H1 (cell line): Measurements from ENCODE around the gene FOXRED1. TPM values are rescaled to one million over a fixed set of nuclear protein-coding genes. Genes with fewer than 3 reads are reported as not detected.

Experiments
- CTCF ChIA-PET: fragments of 300-600 bp; sonication (Branson Sonifier 250); formaldehyde crosslinking; loops from one replicate; lab custom pipeline; 2021; ENCODE audit not compliant: partially characterized antibody; lab: Charles Lee
- POLR2A ChIA-PET: fragments of 300-600 bp; sonication (Branson Sonifier 250); formaldehyde crosslinking; loops from one replicate; lab custom pipeline; 2021; ENCODE audit warnings: inconsistent platforms; ENCODE audit not compliant: partially characterized antibody; lab: Charles Lee
- DNase-seq, 2 experiments: peaks; one replicate each; pipeline versions ENCODE4 v3.0.0 to v3.0.0-alpha.2; 2010 to 2022; ENCODE audit warnings: low spot score in 2 of 2, low read depth in 1 of 2, mixed read lengths in 1 of 2
- FAIRE-seq: peaks from 2 replicates; lab custom pipeline; 2011; peaks lifted over from hg19 to GRCh38; lab: Jason Lieb, UNC
- H2AFZ ChIP-seq: 2 replicates; pipeline ENCODE4 v1.8.1; 2012; ENCODE audit warnings: low read length, inconsistent platforms
- H2AK5ac ChIP-seq: 2 replicates; pipeline ENCODE4 v1.6.1; 2013; ENCODE audit warnings: low read depth, low read length
- H2BK120ac ChIP-seq: replicated peaks from 2 replicates; pipeline ENCODE3; 2013; ENCODE audit warnings: low read depth, low read length, inconsistent platforms
- H2BK12ac ChIP-seq: 2 replicates; pipeline ENCODE4 v1.6.1; 2013; ENCODE audit warnings: low read depth, low read length
- H2BK15ac ChIP-seq: 2 replicates; pipeline ENCODE4 v1.6.1; 2013; ENCODE audit warnings: low read length
- H2BK20ac ChIP-seq: 2 replicates; pipeline ENCODE4 v1.6.1; 2013; ENCODE audit warnings: low read length
- H2BK5ac ChIP-seq: 2 replicates; pipeline ENCODE4 v1.6.1; 2013; ENCODE audit warnings: low read depth, low read length
- H3K14ac ChIP-seq: 2 replicates; pipeline ENCODE4 v1.6.1; 2013; ENCODE audit warnings: inconsistent platforms; ENCODE audit not compliant: insufficient read length
- H3K18ac ChIP-seq: 2 replicates; pipeline ENCODE4 v1.6.1; 2013; ENCODE audit warnings: low read length; ENCODE audit errors: extremely low read depth
- H3K23ac ChIP-seq: 2 replicates; pipeline ENCODE4 v1.6.1; 2013; ENCODE audit warnings: inconsistent platforms; ENCODE audit not compliant: insufficient read length
- H3K23me2 ChIP-seq: 2 replicates; pipeline ENCODE4 v1.6.1; 2013; ENCODE audit warnings: low read depth, low read length
- H3K27ac ChIP-seq: 2 replicates; pipeline ENCODE4 v1.6.1; 2011; ENCODE audit warnings: low read depth, low read length, inconsistent platforms
- H3K27me3 ChIP-seq, 4 experiments: replicated peaks in 1 of 4; 1 replicate in 1 of 4; 2 replicates in 3 of 4; pipeline versions ENCODE4 v1.6.1 to v1.8.1; 2011 to 2013; ENCODE audit warnings: low read length in 3 of 4, mild to moderate bottlenecking in 3 of 4, inconsistent platforms in 2 of 4, mixed read lengths in 2 of 4, moderate library complexity in 1 of 4; ENCODE audit not compliant: control insufficient read depth in 3 of 4, insufficient read depth in 3 of 4; ENCODE audit errors: extremely low read depth in 1 of 4
- H3K36me3 ChIP-seq, 4 experiments: 2 replicates each; pipeline versions ENCODE4 v1.6.1 to v1.8.1; 2011 to 2013; ENCODE audit warnings: mild to moderate bottlenecking in 4 of 4, low read length in 3 of 4, moderate library complexity in 2 of 4, control low read depth in 1 of 4, inconsistent platforms in 1 of 4; ENCODE audit not compliant: insufficient read depth in 4 of 4, control insufficient read depth in 2 of 4
- H3K4ac ChIP-seq: replicated peaks from 2 replicates; pipeline ENCODE3; 2013; ENCODE audit warnings: low read length, low read depth, mixed read lengths, inconsistent platforms; ENCODE audit not compliant: insufficient read length
- H3K4me1 ChIP-seq, 4 experiments: replicated peaks in 1 of 4; 1 replicate in 1 of 4; 2 replicates in 3 of 4; pipeline versions ENCODE4 v1.6.1 to v1.8.1; 2011 to 2013; ENCODE audit warnings: low read length in 3 of 4, inconsistent platforms in 2 of 4, mixed read lengths in 1 of 4; ENCODE audit not compliant: insufficient read depth in 4 of 4, control insufficient read depth in 3 of 4
- H3K4me2 ChIP-seq, 2 experiments: 2 replicates each; pipeline versions ENCODE4 v1.6.1 to v1.8.1; 2011 to 2013; ENCODE audit warnings: low read depth in 2 of 2, low read length in 2 of 2, control low read depth in 1 of 2, inconsistent platforms in 1 of 2, mild to moderate bottlenecking in 1 of 2; ENCODE audit not compliant: insufficient read depth in 1 of 2
- H3K4me3 ChIP-seq, 4 experiments: fragments of 200-600, 300-600 bp in 1 of 4; sonication (generic), shearing (Covaris generic), sonication (Bioruptor Twin) in 1 of 4; 2 replicates each; pipeline versions ENCODE4 v1.5.1 to v1.8.1; 2011 to 2016; ENCODE audit warnings: low read length in 4 of 4, low read depth in 3 of 4, control low read depth in 2 of 4, inconsistent platforms in 2 of 4, mild to moderate bottlenecking in 2 of 4, mixed read lengths in 1 of 4, moderate library complexity in 1 of 4; ENCODE audit not compliant: insufficient read depth in 2 of 4; ENCODE audit errors: extremely low read depth in 1 of 4
- H3K56ac ChIP-seq: replicated peaks from 2 replicates; pipeline ENCODE3; 2013; ENCODE audit warnings: low read depth, mild to moderate bottlenecking, mixed read lengths, low read length, inconsistent platforms; ENCODE audit not compliant: insufficient read length
- H3K79me1 ChIP-seq: 2 replicates; pipeline ENCODE4 v1.6.1; 2013; ENCODE audit warnings: low read depth, low read length, control low read depth
- H3K79me2 ChIP-seq, 2 experiments: 2 replicates each; pipeline versions ENCODE4 v1.6.1 to v1.8.1; 2012 to 2013; ENCODE audit warnings: low read length in 2 of 2, mild to moderate bottlenecking in 2 of 2, inconsistent platforms in 1 of 2; ENCODE audit not compliant: insufficient read depth in 2 of 2, control insufficient read depth in 1 of 2
- H3K9ac ChIP-seq, 4 experiments: replicated peaks in 1 of 4; 1 replicate in 1 of 4; 2 replicates in 3 of 4; pipeline versions ENCODE4 v1.6.1 to v1.8.1; 2011 to 2013; ENCODE audit warnings: low read depth in 3 of 4, low read length in 3 of 4, control low read depth in 2 of 4, mild to moderate bottlenecking in 2 of 4, moderate library complexity in 2 of 4, inconsistent platforms in 1 of 4; ENCODE audit errors: extremely low read depth in 1 of 4
- H3K9me3 ChIP-seq, 2 experiments: 2 replicates each; pipeline versions ENCODE4 v1.6.1 to v1.8.1; 2012 to 2013; ENCODE audit warnings: mild to moderate bottlenecking in 2 of 2, moderate library complexity in 2 of 2, control low read depth in 1 of 2, inconsistent platforms in 1 of 2, low read depth in 1 of 2, low read length in 1 of 2, mixed read lengths in 1 of 2; ENCODE audit not compliant: insufficient read depth in 2 of 2
- H4K20me1 ChIP-seq, 2 experiments: replicated peaks in 1 of 2; 2 replicates each; pipeline versions ENCODE3 to v1.8.1; 2011 to 2013; ENCODE audit warnings: inconsistent platforms in 2 of 2, low read length in 2 of 2, mild to moderate bottlenecking in 1 of 2; ENCODE audit not compliant: insufficient read depth in 2 of 2, control insufficient read depth in 1 of 2
- H4K5ac ChIP-seq: 2 replicates; pipeline ENCODE4 v1.6.1; 2013; ENCODE audit warnings: low read length, low read depth, mixed read lengths, inconsistent platforms; ENCODE audit not compliant: insufficient read length
- H4K8ac ChIP-seq: 2 replicates; pipeline ENCODE4 v1.8.0; 2013; ENCODE audit warnings: mild to moderate bottlenecking, moderate library complexity, low read length, inconsistent platforms; ENCODE audit not compliant: insufficient read depth; ENCODE audit errors: extremely low read depth
- H4K91ac ChIP-seq: replicated peaks from 2 replicates; pipeline ENCODE3; 2013; ENCODE audit warnings: low read length, mixed read lengths, inconsistent platforms; ENCODE audit not compliant: insufficient read length
- CHD1 ChIP-seq: IDR thresholded peaks from 2 replicates; pipeline ENCODE4 v1.6.1; 2012; ENCODE audit warnings: low read depth, low read length, improper control_type of control experiment
- CTCF ChIP-seq, 3 experiments: IDR thresholded peaks; 1 replicate in 2 of 3; 2 replicates in 1 of 3; pipeline versions ENCODE4 v1.5.1 to v1.6.1; 2011; ENCODE audit warnings: low read length in 3 of 3, mild to moderate bottlenecking in 3 of 3, inconsistent platforms in 2 of 3, low read depth in 1 of 3, moderate library complexity in 1 of 3; ENCODE audit not compliant: insufficient read depth in 1 of 3; ENCODE audit errors: control extremely low read depth in 1 of 3
- FOSL1 ChIP-seq: IDR thresholded peaks from 2 replicates; pipeline ENCODE4 v1.6.1; 2011; ENCODE audit warnings: mild to moderate bottlenecking, low read depth, low read length, moderate library complexity; ENCODE audit not compliant: insufficient read depth
- JUN ChIP-seq: IDR thresholded peaks from 2 replicates; pipeline ENCODE4 v1.6.1; 2011; ENCODE audit warnings: low read depth, mild to moderate bottlenecking, improper control_type of control experiment, low read length
- KDM1A ChIP-seq: fragments of 200-600, 300-600 bp; sonication (generic); IDR thresholded peaks from 2 replicates; pipeline ENCODE4 v1.7.1; 2016; ENCODE audit warnings: mild to moderate bottlenecking, low read length, borderline replicate concordance
- RAD21 ChIP-seq, 2 experiments: IDR thresholded peaks in 1 of 2; conservative IDR thresholded peaks in 1 of 2; 2 replicates each; pipeline ENCODE4 v1.6.1; 2011; ENCODE audit warnings: low read depth in 2 of 2, low read length in 2 of 2, improper control_type of control experiment in 1 of 2, inconsistent platforms in 1 of 2, mild to moderate bottlenecking in 1 of 2, moderate library complexity in 1 of 2
- SIX5 ChIP-seq: IDR thresholded peaks from 2 replicates; pipeline ENCODE4 v1.6.1; 2011; ENCODE audit warnings: mild to moderate bottlenecking, low read depth, low read length
- SP4 ChIP-seq: IDR thresholded peaks from 2 replicates; pipeline ENCODE4 v1.6.1; 2012; ENCODE audit warnings: low read length, inconsistent platforms
- TAF1 ChIP-seq: IDR thresholded peaks from 2 replicates; pipeline ENCODE4 v1.6.1; 2011; ENCODE audit warnings: mild to moderate bottlenecking, low read depth, low read length
- USF2 ChIP-seq: IDR thresholded peaks from 2 replicates; pipeline ENCODE4 v1.6.1; 2011; ENCODE audit warnings: low read length, improper control_type of control experiment
- WGBS, 2 experiments: shearing (Covaris generic) in 1 of 2; methylation state at CpG; one replicate each; pipeline versions ENCODE4 v1.1.6 to v1.1.7; 2013 to 2015; ENCODE audit warnings: low lambda C conversion rate in 2 of 2, mixed read lengths in 2 of 2, inconsistent platforms in 1 of 2, low coverage in 1 of 2, missing lambda C conversion rate in 1 of 2; ENCODE audit not compliant: insufficient replicate concordance in 2 of 2, insufficient coverage in 1 of 2, insufficient read length in 1 of 2; ENCODE audit errors: extremely low coverage in 1 of 2, missing lambda C conversion rate in 1 of 2; 5-methylcytosine and 5-hydroxymethylcytosine counted together
- polyA plus RNA-seq, 7 experiments: library from polyadenylated mRNA; depleted of rRNA in 3 of 7; stranded (reverse) in 5 of 7; unstranded in 2 of 7; fragments of >200 nt in 5 of 7; fragments of 200-250 nt in 2 of 7; gene quantifications; 1 replicate in 5 of 7; 2 replicates in 1 of 7; 4 replicates in 1 of 7; pipeline versions ENCODE4 v1.2.1 to v1.2.3, GENCODE V29; 2011 to 2013; ENCODE audit warnings: missing spikeins in 2 of 7, mixed read lengths in 2 of 7
- total RNA-seq: library from RNA; stranded (reverse); fragmentation: NEBNext Ultra II Directional; extraction: Animal tissue kit (Norgen Biotek cat#: 25700); gene quantifications from 2 replicates; pipeline ENCODE4 v1.2.1, GENCODE V29; 2021

The FOXRED1 gene
- total and polyA plus RNA-seq, 2 of the 8 experiments (the other 6 are each of a cell fraction or from before 2014, with no cell fraction given): 48.8 to 99.4 TPM

GRCh38 chr11:126307706-126308105 lies 38.8 kb downstream of the FOXRED1 start:
- peak; percentile 48 for FAIRE-seq
- no peak overlapping the region for H3K27ac ChIP-seq
- no peak overlapping the region for H2BK120ac ChIP-seq
- TF ChIP-seq RAD21 (IDR thresholded peaks at IDR 0.05 in 1 of 2, conservative IDR thresholded peaks at IDR 0.05 in 1 of 2; ENCODE audit: low read depth in 2 of 2, low read length in 2 of 2): peak; percentile 55 to 70
- no peak for TF ChIP-seq TAF1
- no peak for TF ChIP-seq KDM1A
- TF ChIP-seq SIX5: no peak
- no peak for TF ChIP-seq JUN
- peak; percentile 13 to 70 (median 58) for TF ChIP-seq CTCF (IDR thresholded peaks at IDR 0.05; ENCODE audit: control extremely low read depth in 1 of 3, insufficient read depth in 1 of 3, low read depth in 1 of 3, low read length in 3 of 3)
- no peak for TF ChIP-seq CHD1
- TF ChIP-seq USF2: no peak
- no peak for TF ChIP-seq FOSL1
- no peak for TF ChIP-seq SP4

More at GRCh38 chr11:126307706-126308105, 38.8 kb downstream of the FOXRED1 start:
- Histone ChIP-seq H4K5ac (no peak overlapping the region), H3K18ac (no peak overlapping the region), H3K4me1 (peaks cover 0 to 5% (median 2%) of the 10 kb centered on the region in 4 experiments; a peak in 4 of 7 replicates), H4K20me1 (peaks cover 0 to 1% of the 10 kb centered on the region in 2 experiments), H3K56ac (no peak overlapping the region), H2BK20ac (no peak overlapping the region), H3K23me2 (peaks cover 3% of the 10 kb centered on the region), H2AK5ac (no peak overlapping the region), H3K9ac (no peak overlapping the region), H3K4ac (no peak overlapping the region), H3K14ac (no peak overlapping the region), H2AFZ (no peak overlapping the region), H2BK12ac (no peak overlapping the region), H4K8ac (no peak overlapping the region), H3K4me3 (no peak overlapping the region), H3K23ac (no peak overlapping the region), H3K36me3 (peaks cover 0 to 3% (median 2%) of the 10 kb centered on the region in 4 experiments; a peak in 2 of 8 replicates), H4K91ac (no peak overlapping the region), H3K4me2 (no peak overlapping the region), H2BK15ac (no peak overlapping the region), H3K79me2 (peaks cover 0 to 10% of the 10 kb centered on the region in 2 experiments; a peak in 2 of 4 replicates), H3K79me1 (peaks cover 2% of the 10 kb centered on the region; the same call in 1 of the 2 replicates), H3K27me3 (no peaks in the 10 kb centered on the region), H2BK5ac (no peak overlapping the region), H3K9me3 (no peaks in the 10 kb centered on the region)
- CTCF ChIA-PET: interaction anchor here (0.6 to 4.8 kb wide), 15 partner anchors 9 to 591 kb away, joined by 3 to 24 read pairs (median 4); no protein-coding TSS in a partner anchor
- POLR2A ChIA-PET: interaction anchor here (0.7 to 0.9 kb wide), 2 partner anchors 23 to 38 kb away, joined by 3 to 5 read pairs; no protein-coding TSS in a partner anchor
- 60% methylated on average over 5 of the region's 5 CpGs; no CpG with 5 or more reads in 1 of the 2 experiments for WGBS, 2 experiments
- DNase-seq: peak in 1 of 2 experiments; percentile 59
